NCI-H2107 treated with DMSO at 0.1 percent for 48 hours (cell line): ENCODE data around the gene RHEBL1.
A peak's percentile ranks its signal among the peaks of the same experiment; 100 is the strongest.

ENCODE experiments used
- DNase-seq: peaks from one replicate; lab custom pipeline; 2025; ENCODE audit not compliant: unreplicated experiment; lab: John Stamatoyannopoulos, UW

Gene RHEBL1

DNA sequence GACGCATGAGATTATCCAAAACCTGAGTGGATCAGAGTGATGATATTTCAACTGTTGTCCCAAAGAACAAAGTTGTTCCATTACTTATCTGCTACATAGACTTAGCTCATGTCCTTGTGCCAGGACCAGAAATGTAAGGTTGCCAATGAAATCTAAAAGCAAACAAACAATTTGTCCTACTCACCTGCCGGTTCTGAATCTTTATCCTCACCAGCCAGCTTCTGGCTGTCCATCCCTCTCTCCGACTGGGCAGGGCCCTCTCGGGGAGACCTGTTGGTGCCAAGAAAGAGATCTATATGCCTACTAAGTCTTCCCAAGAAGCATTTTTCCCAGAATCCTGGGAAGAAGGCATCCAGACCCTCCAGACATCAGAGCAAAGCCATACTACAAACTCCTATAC is 14.7 kb downstream of the RHEBL1 start:
- no peak for DNase-seq

DNA sequence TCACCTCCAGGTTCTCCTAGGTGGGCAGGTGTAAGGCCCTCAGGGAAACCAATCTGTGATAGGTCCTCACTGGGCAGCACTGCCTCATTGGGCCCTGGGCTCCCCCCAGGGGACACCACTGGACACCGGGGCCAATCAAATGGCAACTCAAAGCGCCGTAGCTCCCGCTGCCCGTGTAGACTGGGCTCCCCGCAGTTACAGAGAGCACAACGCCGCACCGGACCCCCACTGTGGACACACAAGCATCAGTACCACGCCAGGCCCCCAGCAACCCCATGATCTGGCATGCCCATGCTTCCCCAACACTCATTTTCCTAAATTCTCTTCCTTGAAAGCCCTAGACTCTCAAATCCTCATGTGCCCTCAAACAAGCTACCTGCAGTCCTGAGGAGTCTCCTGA is 15.3 kb downstream of the RHEBL1 start:
- DNase-seq = no peak

DNA sequence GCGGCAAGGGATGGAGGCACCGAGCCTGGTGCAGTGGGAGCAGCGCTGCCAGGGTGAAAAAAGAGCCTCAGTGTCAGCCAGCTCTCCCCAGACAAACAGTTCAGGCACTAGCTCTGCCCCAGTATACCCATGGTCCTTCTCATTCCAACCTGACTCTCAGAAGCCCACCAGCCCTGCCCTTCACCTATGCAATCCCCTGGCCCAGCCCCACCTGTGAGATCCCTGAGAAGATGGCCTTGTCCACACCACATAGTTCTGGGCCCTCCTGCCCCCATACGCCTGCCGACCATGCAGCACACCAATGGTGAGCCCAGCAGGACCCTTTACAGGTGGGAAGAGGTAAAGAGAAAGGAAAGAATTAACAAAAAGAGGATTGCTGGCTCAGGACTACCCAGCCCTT is 15.7 kb downstream of the RHEBL1 start:
- no peak for DNase-seq

DNA sequence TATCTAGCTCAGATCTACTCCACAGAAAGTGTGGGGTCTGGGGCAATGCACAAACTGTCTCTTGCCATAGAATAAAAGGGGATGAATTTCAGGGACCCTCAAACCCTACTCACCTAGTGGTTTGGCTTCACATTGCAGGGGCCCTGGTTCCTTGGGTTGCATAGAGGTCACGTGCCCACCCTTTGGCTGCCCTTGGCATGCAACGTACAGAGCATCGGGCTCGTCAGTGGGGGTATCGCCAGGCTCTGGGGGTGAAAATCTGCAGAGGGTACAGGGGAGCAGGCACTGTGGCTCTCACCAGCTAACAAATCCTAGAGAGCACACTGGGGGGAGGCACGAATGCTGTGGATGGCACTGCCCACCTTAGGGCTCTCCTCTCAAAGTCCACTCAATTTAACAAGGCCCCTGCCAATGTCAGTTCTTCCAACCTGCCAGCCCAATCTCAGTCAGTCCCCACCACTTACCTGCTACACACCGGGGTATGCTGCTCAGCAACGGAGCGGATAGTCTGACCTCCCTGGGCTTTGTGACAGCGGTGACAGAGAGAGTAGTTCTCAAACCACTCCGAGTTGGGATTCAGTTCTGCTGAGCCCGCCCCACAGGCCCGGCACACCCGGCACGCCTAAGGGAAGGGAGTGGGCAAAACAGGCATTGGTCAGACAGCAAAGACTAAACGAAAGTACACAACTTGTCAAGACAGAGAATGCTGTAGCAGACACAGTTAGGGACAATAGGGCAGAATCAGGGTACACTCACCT is 17.1 kb downstream of the RHEBL1 start:
- no peak for DNase-seq

DNA sequence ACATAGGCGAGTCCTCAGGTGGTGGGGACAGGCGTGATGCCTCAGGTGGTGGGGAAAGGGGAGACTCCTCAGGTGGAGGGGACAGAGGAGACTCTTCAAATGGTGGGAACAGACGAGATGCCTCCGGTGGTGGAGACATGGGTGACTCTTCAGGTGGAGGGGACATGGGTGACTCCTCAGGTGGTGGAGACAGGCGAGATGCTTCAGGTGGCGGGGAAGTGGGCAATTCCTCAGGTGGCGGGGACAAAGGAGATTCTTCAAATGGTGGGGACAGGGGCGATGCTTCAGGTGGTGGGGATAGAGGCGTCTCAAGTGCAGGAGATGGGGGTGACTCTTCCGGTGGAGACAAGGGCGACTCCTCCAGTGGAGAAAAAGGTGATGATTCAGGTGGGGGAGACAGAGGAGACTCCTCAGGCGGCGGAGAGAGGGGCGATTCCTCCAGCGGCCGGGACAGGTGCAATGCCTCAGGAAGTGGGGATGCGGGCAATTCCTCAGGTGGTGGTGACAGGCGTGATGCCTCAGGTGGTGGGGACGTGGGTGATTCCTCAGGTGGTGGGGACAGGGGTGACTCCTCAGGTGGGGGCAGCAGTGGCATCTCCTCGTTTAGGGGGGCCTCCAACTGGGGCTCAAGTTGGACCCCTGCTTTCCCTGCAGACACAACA is 17.9 kb downstream of the RHEBL1 start:
- no peak for DNase-seq

DNA sequence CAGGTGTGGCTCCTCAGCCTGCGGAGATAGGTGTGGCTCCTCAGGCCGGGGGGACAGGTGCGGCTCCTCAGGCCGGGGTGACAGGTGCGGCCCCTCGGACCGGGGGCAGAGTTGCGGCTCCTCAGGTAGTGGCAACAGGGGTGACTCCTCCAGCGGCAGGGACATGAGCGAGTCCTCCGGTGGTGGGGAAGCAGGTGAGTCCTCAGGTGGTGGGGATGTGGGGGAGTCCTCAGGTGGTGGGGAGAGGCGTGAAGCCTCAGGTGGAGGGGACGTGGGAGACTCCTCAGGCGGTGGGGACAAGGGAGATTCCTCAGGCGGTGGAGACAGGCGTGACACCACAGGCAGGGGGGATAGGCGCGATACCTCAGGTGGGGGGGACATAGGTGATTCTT is 18.4 kb downstream of the RHEBL1 start:
- DNase-seq = no peak

DNA sequence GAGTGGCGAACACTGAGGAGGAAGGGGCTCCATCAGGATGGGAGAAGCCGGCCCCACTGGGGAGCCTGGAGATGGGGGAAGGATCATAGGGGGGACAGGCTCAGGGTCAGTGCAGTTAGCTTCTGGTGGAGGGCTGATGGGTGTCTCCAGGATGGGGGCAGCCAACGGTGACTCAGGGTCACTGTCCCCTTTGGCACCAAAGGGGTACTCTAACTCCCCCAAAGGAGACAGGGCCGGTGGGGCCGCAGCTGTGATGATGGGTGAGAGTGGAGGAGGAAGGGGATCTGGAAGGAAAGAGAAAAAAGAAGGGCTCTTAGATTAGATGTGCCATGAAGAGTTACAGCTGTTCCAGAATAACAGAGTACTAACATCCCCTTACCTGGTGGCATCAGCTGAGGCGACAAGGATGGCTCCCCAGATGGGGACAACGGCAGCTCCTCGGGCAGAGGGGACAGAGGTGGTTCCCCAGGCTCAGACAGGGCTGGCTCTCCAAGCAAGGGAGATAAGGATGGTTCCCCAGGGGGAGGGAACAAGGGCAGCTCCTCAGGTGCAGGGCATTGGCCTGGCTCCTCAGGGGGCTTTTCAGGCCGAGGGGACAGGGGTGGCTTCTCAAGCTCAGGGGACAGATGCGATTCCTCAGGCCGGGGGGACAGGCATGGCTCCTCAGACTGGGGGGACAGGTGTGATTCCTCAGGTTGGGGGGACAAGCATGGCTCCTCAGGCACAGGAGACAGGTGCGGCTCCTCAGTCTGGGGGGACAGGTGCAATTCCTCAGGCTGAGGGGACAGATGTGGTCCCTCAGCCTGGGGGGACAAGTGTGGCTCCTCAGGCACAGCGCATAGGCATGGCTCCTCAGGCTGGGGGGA is 19.0 kb downstream of the RHEBL1 start:
- DNase-seq = no peak

DNA sequence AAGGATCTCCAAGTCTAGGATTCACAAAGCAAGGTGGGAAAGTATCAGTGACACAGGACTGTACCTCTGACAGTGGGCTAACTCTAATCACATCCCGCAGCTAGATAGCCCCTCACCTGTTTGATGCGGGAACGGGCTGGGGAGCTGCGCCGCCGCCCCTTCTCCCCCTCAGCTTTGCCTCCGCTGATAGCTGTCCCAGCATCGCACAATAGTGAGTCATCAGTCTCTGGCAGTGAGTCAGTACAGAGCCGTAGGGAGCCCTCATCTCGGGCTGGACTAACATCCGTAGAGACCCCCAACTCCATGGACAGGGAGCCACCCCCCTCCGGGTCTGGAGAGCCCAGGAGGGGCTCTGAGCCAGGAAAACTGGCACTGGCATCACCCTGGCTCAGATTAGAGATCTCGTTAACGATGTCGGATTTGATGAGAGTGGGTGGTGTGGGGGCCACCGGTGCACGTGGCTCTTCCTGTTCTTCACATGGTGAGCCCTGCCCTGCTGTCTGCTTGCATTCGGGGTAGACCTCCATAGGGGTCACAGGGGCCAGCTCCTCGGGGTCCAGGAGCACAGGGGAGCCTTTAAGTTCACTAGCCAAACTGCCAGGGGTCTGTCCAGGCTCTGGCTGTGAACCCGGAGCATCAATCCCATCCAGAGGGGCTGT is 20.1 kb downstream of the RHEBL1 start:
- DNase-seq = no peak

DNA sequence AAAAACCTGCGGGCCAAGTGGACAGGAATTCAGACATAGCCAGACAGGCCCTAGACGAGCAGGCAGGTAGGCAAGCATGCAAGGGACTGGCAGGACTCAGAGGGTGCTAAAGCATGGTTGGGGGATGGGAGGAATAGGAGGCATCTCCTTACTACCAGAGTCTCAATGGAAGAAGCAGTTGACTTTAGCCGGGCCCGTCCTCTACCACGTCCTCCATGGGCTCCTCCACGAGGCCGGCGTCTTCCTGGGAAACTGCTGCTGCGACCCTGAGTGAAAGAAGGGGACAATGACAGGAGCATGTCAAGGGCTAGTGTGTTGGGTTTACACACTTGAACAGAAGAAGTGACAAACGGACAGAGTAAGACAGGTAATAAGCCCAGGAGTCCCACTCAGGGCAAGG is 20.8 kb downstream of the RHEBL1 start:
- no peak for DNase-seq

DNA sequence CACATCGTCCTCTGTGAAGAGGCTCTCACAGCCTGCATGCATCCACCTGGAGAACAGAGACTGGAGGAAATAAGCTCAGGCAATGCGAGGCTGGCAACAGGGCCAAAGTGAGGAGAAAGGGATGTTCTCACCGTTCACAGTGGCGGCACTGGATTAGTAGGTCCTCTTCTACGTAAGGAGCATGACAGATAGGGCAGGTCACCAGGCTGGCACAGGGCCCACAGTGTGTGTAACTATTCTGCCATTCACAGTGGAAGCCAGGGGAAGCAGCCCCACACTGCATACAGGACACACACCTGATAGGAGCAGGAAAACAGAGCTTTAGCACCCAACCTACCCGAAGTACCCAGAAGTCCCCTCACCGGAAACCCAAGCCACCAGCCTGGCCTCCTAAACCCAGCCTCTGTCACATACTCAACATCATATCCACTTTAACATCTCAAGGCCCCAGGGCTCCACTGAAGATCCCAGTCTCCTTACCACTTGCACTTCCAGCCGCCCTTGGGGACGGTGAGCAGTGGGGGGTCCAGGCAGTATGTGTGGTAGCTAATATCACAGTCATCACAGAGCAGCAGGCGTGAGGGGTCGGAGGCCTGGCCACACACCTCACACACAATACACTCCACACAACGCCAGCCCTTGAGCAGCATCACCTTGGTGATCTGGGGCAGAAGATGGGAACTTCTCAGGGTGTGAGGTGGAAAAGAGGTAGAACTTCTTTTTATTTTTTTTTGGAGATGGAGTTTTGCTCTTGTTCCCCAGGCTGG is 23.5 kb downstream of the RHEBL1 start:
- DNase-seq = no peak

DNA sequence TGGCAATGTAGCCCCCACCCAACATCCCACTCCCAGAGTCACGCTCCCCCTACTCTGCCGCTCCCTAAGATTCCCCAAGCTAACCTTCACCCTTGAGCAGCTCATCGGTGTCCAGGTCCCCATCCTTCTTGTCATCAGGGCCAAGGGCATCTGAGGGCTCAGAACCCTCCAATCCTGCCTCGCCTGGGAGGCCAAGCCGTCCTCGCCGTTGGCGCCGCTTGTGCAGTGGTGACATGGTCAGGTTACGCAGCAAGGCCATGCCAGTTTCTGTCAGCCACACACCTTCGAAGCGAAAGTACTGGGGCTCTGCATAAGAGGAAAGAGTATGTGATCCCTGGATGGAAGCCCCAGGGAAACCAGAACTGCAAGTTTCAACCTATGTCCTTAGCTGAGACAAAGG is 25.1 kb downstream of the RHEBL1 start:
- DNase-seq = no peak

DNA sequence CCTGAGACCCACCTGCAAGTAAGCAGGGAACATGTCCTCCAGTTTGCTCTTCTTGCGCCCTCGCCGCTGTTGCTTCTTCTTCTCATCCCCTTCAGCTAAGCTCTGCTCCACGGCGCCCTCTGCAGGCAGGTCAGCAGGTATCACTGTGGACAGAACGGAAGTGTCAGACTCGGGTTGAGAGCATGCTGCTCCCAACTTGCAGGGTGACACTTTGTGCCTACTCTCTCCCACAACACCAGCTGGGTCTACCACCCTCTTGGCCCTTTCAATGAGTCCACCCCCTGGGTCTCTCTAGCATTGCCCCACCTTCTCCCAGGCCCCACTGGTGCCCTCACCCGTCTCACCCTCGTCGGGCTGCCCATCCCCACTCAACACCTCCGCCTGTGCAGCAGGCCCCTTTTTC is 25.9 kb downstream of the RHEBL1 start:
- peak; percentile 5 for DNase-seq

DNA sequence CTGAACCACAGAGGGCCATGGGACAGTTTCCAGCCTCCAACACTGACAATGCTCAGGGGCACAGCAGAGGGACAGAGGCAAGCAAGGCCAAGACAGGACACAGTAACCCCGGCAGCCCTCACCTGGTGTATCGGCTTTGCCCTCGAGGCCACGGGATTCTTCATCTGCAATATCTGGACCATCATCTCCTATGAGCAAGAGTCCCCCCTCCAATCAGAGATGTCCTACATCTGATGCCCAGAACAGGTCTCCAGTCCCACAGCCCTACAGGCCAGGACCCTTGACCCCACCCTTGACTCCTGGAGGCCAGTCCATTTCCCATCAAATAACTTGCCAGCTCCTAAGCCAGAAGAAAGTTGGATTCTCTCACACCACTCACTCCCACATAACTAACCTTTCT is 26.5 kb downstream of the RHEBL1 start:
- no peak for DNase-seq

DNA sequence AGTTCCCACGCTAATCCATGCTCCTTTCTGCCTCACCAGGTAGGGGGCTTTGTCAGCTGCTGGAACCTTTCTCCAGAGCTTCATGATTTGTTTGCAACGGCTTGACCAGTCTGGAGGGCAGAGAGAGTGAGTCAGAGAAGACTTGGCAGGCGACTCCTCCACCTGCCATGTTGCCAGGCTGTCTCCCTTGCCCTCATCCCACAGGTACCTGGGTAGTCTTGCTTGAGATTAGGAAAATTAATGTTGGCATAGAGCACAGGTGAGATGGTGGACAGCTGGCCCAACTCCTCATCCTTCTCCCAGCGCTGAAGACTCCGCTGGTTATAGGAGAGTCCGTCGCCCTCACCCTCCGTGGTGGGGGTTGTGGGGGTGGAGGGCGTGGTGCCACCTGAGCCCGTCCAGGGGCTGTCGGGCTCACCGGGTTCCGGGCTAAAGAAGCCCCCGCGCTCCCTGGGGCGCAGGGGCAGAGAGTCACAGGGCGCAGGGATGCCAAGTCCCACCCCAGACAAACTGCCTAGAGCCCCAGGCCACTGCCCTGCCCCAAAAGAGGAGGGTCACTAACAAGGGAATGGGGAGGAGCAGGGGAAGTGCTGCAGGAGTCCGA is 27.8 kb downstream of the RHEBL1 start:
- no peak for DNase-seq

DNA sequence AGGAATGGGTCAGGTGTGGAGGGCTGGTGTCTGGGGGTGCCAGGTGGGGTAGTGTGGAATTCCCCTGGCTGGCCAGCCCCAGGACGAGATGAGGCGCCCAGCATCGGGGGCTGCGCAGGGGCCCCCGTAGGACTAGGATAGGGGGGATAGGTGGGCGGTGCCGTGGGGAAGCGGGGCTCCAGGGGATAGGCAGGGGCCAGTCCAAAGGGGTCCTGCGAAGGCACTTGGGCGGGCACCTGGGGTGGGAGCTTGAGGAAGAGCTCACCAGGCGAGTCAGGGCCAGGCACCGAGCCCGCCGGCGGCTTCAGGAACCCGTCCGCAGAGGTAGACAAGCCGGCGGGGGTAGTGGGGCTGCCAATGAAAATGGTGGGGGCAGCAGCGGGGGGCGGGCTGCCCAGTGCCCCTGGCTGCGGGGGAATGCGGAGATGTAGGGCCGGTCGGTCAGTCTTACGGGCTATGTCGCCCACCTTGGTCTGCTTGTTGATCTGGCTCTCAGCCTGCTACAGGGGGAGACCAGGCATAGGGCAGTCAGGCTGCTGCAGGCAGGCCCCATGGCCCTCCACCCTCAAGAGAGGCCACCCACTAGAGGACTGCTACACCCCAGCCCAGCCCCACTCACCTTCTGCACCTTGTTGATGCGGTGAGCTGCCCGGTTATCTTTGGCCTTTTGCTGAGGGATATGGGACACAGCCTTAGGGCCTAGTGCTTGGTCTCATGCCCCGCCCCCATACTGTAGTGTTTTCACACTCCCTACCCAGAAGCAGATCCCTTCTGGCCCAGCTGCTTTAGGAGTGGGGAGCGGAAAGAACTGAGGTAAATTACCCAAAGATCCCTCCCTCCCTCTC is 28.5 kb downstream of the RHEBL1 start:
- no peak for DNase-seq

DNA sequence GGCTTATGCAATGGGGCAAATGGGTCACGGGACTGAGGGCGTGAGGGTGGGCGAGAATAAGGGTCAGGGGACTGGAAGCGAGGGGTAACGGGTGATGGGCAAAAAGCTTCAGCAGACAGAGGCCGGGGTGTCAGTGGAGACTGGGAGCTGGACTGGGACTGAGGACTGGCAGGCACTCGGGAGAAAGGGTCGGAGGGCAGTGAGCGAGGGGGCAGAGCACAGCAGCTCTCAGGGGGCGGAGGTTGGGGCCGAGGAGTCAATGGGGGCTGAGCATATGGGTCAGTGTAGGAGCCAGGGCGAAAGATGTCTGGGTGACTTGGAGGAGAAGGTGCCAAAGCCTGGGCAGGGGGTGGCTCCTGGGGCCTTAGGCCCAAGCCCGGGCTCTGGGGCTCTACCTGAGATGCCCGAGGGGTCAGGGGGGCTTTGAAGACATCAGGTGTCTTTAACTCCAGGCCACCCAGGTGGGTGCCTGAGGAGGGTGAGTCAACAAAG is 29.4 kb downstream of the RHEBL1 start:
- no peak for DNase-seq

DNA sequence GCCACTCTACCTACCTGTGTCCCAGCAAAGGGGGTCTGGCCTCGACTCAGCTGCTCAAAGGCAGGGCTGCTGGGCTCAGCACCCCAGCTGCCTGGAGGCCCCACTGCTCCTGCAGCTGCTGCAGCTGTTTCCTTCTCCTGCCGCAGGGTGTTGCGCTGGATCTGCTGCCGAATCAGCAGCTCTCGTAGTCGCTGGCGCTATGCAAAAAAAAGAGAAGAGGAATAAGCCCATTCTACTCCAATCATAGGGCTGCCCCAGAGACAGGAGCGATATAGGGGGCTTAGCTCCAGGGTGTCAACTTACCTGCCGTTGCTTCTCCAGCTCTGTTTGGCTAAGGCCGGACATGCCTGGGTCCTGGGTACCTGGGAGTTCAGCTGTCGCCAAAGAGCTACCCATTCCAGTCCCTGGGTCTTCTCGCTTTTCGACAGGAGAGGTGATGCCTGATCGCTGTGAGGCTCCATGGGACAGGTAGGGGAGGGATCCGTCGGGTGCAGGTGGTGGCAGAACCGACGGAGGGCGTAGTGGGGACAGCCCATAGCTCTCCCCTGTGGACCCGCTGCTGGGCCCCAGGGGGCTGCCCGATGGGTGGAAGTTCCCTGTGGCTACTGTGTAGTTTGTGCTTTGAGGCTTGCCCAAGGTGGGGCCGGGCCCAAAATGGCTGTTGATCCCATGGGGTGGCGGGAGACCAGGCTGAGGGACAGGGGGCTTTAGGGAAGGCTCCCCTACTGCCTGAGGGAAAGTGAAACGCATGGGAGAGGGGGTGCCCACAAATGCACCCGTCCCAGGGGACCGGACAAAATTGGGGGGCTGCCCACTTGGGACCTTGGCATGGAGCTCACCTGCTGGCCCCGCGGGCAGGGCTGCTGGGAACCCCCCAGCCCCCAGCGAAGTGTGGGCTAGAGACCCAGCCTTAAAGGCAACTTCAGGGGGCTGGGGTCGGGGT is 30.1 kb downstream of the RHEBL1 start:
- no peak for DNase-seq

DNA sequence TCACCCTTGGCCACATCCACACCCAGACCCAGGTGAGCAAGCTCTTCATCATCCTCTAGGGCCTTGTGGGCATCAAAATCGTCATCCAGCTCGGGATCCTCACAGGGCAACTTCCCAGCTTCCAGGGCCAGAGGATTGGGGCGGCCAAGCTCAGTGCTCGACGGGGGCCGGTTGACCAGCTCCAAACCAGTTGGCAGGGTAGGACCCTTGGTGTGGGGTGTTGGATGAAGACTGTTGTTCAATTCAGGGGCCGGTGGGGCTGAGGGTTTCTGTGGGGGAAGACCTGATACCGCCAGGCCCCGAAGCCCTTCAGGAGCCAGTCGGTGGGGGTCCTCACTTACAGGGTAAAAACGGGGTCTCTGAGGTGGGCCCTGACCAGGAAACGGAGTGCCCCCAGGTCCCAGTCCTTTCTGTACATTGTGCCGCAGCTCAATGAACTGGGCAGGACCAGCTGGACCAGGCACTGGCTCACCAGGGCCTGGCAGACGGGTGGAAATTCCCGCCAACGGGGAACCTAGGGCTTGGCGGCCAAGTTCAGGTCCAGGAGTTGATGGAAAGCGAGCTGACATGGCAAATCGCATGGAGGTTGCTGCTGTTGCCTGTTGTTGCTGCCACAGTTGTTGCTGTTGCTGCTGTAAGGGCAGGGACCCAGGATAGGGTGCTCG is 31.4 kb downstream of the RHEBL1 start:
- DNase-seq = no peak
